Gastrocnemius medialis (tissue), 4 donors: ENCODE measurements around the gene MYD88. TPM values are rescaled to one million over a fixed set of nuclear protein-coding genes. Genes with fewer than 3 reads are reported as not detected.

ENCODE experiments used
- ATAC-seq, 2 donors: fragments of 150-250 bp; one replicate each; pipeline ENCODE4 v1.9.1; 2016
- DNase-seq, 2 donors: peaks; one replicate each; pipeline ENCODE4 v3.0.0-alpha.2; 2019
- H3K27ac ChIP-seq, 4 donors: fragments of 200-600 bp; sonication (generic); 1 replicate in 1 of 4; 2 replicates in 3 of 4; pipeline ENCODE4 v1.5.1; 2016 to 2018; ENCODE audit warnings: mild to moderate bottlenecking in 2 of 4, moderate library complexity in 1 of 4
- H3K27me3 ChIP-seq, 3 donors: fragments of 200-600 bp; sonication (generic) in 2 of 3; 1 replicate in 1 of 3; 2 replicates in 2 of 3; pipeline versions ENCODE4 v1.5.1 to v1.6.0; 2016 to 2019; ENCODE audit warnings: mild to moderate bottlenecking in 1 of 3, moderate library complexity in 1 of 3
- H3K36me3 ChIP-seq, 2 donors: fragments of 200-600 bp; sonication (generic) in 1 of 2; one replicate each; pipeline ENCODE4 v1.5.1; 2017 to 2018
- H3K4me1 ChIP-seq, 2 donors: fragments of 200-600 bp; sonication (generic) in 1 of 2; one replicate each; pipeline ENCODE4 v1.5.1; 2016 to 2017; ENCODE audit warnings: mild to moderate bottlenecking in 2 of 2
- H3K4me3 ChIP-seq, 4 donors: fragments of 200-600 bp; sonication (generic) in 3 of 4; 1 replicate in 1 of 4; 2 replicates in 3 of 4; pipeline ENCODE4 v1.5.1; 2016 to 2019; ENCODE audit warnings: mild to moderate bottlenecking in 2 of 4
- H3K9me3 ChIP-seq, 3 donors: fragments of 200-600 bp; sonication (generic) in 2 of 3; 1 replicate in 1 of 3; 2 replicates in 2 of 3; pipeline ENCODE4 v1.5.1; 2016 to 2019
- POLR2A ChIP-seq, 2 donors: fragments of 450-650 bp; IDR thresholded peaks; one replicate each; pipeline ENCODE4 v1.6.1; 2017; ENCODE audit warnings: antibody characterized with exemption in 2 of 2, mild to moderate bottlenecking in 2 of 2, moderate library complexity in 2 of 2
- in situ Hi-C, 4 donors: fragments of 200-750 bp; cut with MboI; loops; one replicate each; pipeline versions ENCODE4 v1.15.0 to v1.8.0; 2017; ENCODE audit warnings: low sequenced_read_pairs in 4 of 4
- intact Hi-C: fragments of 100-400 bp; cut with DNase I; formaldehyde crosslinking; loops from one replicate; pipeline ENCODE4 v1.15.1; 2023; ENCODE audit warnings: low total_unique reads
- total RNA-seq, 4 donors: library from RNA; depleted of rRNA; stranded (reverse); fragments of >200 nt; gene quantifications; one replicate each; pipeline versions ENCODE4 v1.1.0 to v1.2.3, GENCODE V29; 2016
- TF ChIP-seq, protein P1 (sequence below), 5 experiments: fragments of 450-650 bp in 3 of 5; fragments of 200-600 bp in 2 of 5; sonication (generic) in 2 of 5; IDR thresholded peaks in 4 of 5; conservative IDR thresholded peaks in 1 of 5; 1 replicate in 4 of 5; 2 replicates in 1 of 5; pipeline ENCODE4 v1.5.1; 2016 to 2019; ENCODE audit warnings: antibody characterized with exemption in 5 of 5, mild to moderate bottlenecking in 3 of 5, moderate library complexity in 3 of 5

MYD88 gene
- total RNA-seq, 4 donors from 2014 or later, result 2.1 to 6.6 (median 3.3) TPM

DNA sequence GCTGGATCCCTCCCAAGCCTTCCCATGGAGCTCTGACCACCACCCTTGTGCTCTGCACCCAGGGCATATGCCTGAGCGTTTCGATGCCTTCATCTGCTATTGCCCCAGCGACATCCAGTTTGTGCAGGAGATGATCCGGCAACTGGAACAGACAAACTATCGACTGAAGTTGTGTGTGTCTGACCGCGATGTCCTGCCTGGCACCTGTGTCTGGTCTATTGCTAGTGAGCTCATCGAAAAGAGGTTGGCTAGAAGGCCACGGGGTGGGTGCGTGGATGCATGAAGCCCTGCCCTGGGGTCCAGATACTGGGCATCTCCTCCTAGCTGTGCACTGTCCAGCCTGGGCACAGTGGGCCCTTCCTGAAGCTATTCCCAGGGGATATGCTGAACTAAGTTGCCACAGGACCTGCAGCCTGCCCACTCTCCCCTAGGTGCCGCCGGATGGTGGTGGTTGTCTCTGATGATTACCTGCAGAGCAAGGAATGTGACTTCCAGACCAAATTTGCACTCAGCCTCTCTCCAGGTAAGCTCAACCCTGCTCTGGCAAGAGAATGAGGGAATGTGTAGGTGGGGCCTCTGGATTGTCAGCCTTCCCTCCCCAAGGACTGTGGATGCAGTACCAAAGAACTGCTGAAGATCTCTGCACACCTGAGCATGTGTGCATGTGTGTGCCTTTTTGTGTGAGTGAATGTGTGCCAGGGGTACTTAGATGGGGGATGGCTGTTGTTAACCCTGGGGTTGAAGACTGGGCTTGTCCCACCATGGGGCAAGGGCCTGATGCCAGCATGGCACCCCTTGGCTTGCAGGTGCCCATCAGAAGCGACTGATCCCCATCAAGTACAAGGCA lies 2.1 kb downstream of the MYD88 start:
- Histone ChIP-seq H3K27me3 (no peaks in the 10 kb centered on the region), H3K36me3 (peaks cover 0 to 12% of the 10 kb centered on the region in 2 donors), H3K27ac (no peak overlapping the region), H3K4me3 (no peak overlapping the region), H3K9me3 (no peaks in the 10 kb centered on the region), H3K4me1 (peaks cover 14 to 19% of the 10 kb centered on the region in 2 donors)
- no peak for ATAC-seq
- intact Hi-C loops, result no loop called here
- TF ChIP-seq POLR2A (IDR thresholded peaks at IDR 0.05), result no peak
- TF ChIP-seq, protein P1, sequence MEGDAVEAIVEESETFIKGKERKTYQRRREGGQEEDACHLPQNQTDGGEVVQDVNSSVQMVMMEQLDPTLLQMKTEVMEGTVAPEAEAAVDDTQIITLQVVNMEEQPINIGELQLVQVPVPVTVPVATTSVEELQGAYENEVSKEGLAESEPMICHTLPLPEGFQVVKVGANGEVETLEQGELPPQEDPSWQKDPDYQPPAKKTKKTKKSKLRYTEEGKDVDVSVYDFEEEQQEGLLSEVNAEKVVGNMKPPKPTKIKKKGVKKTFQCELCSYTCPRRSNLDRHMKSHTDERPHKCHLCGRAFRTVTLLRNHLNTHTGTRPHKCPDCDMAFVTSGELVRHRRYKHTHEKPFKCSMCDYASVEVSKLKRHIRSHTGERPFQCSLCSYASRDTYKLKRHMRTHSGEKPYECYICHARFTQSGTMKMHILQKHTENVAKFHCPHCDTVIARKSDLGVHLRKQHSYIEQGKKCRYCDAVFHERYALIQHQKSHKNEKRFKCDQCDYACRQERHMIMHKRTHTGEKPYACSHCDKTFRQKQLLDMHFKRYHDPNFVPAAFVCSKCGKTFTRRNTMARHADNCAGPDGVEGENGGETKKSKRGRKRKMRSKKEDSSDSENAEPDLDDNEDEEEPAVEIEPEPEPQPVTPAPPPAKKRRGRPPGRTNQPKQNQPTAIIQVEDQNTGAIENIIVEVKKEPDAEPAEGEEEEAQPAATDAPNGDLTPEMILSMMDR (IDR thresholded peaks at IDR 0.05 in 4 of 5, conservative IDR thresholded peaks at IDR 0.05 in 1 of 5), result no peak
- in situ Hi-C loops, result loop anchor here in 3 of 4 donors (25.0 kb wide), 1 partner anchor 347 kb away; the partner anchor contains the start of gene EXOG (in 3 of the 3)
- DNase-seq, result no peak

DNA sequence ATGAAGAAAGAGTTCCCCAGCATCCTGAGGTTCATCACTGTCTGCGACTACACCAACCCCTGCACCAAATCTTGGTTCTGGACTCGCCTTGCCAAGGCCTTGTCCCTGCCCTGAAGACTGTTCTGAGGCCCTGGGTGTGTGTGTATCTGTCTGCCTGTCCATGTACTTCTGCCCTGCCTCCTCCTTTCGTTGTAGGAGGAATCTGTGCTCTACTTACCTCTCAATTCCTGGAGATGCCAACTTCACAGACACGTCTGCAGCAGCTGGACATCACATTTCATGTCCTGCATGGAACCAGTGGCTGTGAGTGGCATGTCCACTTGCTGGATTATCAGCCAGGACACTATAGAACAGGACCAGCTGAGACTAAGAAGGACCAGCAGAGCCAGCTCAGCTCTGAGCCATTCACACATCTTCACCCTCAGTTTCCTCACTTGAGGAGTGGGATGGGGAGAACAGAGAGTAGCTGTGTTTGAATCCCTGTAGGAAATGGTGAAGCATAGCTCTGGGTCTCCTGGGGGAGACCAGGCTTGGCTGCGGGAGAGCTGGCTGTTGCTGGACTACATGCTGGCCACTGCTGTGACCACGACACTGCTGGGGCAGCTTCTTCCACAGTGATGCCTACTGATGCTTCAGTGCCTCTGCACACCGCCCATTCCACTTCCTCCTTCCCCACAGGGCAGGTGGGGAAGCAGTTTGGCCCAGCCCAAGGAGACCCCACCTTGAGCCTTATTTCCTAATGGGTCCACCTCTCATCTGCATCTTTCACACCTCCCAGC lies 2.9 kb downstream of the MYD88 start:
- DNase-seq (no peak), ATAC-seq (no peak)
- in situ Hi-C loops, result loop anchor here in 3 of 4 donors (25.0 kb wide), 1 partner anchor 346 kb away; the partner anchor contains the start of gene EXOG (in 3 of the 3)
- H3K27me3 ChIP-seq, result no peaks in the 10 kb centered on the region
- intact Hi-C loops, result no loop called here
- H3K36me3 ChIP-seq, result peaks cover 0 to 12% of the 10 kb centered on the region in 2 donors
- no peak overlapping the region for H3K27ac ChIP-seq
- no peaks in the 10 kb centered on the region for H3K9me3 ChIP-seq
- peaks cover 8 to 12% of the 10 kb centered on the region in 2 donors for H3K4me1 ChIP-seq
- no peak for TF ChIP-seq POLR2A (IDR thresholded peaks at IDR 0.05)
- TF ChIP-seq, protein P1 (IDR thresholded peaks at IDR 0.05 in 4 of 5, conservative IDR thresholded peaks at IDR 0.05 in 1 of 5), result no peak
- H3K4me3 ChIP-seq, result no peak overlapping the region

- Histone ChIP-seq H3K4me3 (no peak overlapping the region), H3K4me1 (peaks cover 8 to 12% of the 10 kb centered on the region in 2 donors), H3K27me3 (no peaks in the 10 kb centered on the region), H3K27ac (no peak overlapping the region), H3K9me3 (no peaks in the 10 kb centered on the region), H3K36me3 (peaks cover 0 to 12% of the 10 kb centered on the region in 2 donors)
- ATAC-seq (no peak), DNase-seq (no peak)
- TF ChIP-seq, protein P1 (IDR thresholded peaks at IDR 0.05 in 4 of 5, conservative IDR thresholded peaks at IDR 0.05 in 1 of 5), result no peak
- no peak for TF ChIP-seq POLR2A (IDR thresholded peaks at IDR 0.05)
- in situ Hi-C loops (loop anchor here in 3 of 4 donors (25.0 kb wide), 1 partner anchor 345 kb away; the partner anchor contains the start of gene EXOG (in 3 of the 3)), intact Hi-C loops (no loop called here)
Observed at GRCh38 chr3:38141952-38142273, 3.5 kb downstream of the MYD88 start.

DNA sequence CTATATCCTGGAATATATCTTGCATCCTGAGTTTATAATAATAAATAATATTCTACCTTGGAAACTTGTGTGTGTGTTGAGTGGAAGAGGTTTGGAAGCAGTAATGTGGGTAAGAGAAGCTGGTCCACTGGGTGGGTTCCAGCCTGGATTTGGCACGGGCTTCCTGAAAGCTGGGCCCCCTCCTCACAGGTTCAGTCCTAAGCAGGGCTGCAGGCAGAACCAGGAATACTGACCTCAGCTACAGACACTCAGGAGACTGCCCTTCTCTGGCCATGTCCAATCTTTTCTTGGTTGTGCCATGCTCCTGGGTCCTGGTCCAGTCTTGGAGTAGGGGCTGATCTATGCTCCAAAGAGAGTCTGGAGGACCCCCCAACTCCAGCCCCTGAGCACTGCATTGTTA lies 4.5 kb downstream of the MYD88 start:
- peaks cover 4 to 9% of the 10 kb centered on the region in 2 donors for H3K4me1 ChIP-seq
- H3K27me3 ChIP-seq, result no peaks in the 10 kb centered on the region
- H3K36me3 ChIP-seq, result peaks cover 0 to 12% of the 10 kb centered on the region in 2 donors
- ATAC-seq (no peak), DNase-seq (no peak)
- no peaks in the 10 kb centered on the region for H3K9me3 ChIP-seq
- intact Hi-C loops, result no loop called here
- H3K4me3 ChIP-seq, result no peak overlapping the region
- no peak for TF ChIP-seq POLR2A (IDR thresholded peaks at IDR 0.05)
- TF ChIP-seq, protein P1 (IDR thresholded peaks at IDR 0.05 in 4 of 5, conservative IDR thresholded peaks at IDR 0.05 in 1 of 5), result no peak
- in situ Hi-C loops, result loop anchor here in 3 of 4 donors (25.0 kb wide), 1 partner anchor 344 kb away; the partner anchor contains the start of gene EXOG (in 3 of the 3)
- H3K27ac ChIP-seq, result no peak overlapping the region
